ENCODE data around the gene EMP1. TPM values are rescaled to one million over a fixed set of nuclear protein-coding genes. Genes with fewer than 3 reads are reported as not detected.

EMP1 gene
- total RNA-seq, 2 donors from 2014 or later = 4.2 to 19.2 TPM

DNA sequence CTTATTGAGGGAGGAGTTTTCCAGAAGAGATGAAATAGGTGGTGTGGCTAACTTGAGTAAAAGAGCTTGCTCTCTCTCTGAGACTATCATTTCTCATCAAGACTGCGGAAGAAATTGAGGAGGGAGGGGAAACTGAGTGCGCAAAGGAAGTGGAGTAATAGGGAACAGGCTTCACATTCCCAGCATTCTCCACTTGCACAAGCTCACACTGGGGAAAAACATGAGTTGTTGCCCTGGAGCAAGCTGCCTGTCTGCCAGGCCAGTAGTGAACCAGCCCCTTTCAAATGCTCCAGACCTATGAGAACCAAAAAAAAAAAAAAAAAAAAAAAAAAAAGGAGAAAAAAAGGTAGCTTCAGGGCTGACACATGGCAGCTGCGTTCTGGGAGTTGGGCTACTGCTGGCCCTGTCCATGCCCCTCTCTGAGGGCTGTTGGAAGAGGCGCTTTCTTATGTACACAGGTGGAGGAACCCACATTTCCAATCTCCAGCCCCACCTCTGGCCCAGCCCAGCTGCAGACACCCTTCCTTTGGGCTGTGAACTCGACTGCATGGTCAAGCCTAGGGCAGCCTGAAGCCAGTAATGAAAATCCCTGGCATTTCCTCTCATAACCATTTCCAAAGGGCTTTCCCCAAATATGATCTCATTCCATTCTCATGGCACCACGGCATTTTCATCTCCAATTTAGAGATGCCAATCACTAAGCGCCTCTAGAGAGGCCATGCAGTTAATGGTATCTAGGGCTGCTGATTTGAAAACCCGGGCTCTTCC lies 32.5 kb upstream of the EMP1 start:
- no peak for ATAC-seq (replicated peaks in 1 of 2)
- H3K9me3 Mint-ChIP-seq = no peaks in the 10 kb centered on the region
- peaks cover 21% of the 10 kb centered on the region for H3K4me1 Mint-ChIP-seq (ENCODE audit: low read depth)

DNA sequence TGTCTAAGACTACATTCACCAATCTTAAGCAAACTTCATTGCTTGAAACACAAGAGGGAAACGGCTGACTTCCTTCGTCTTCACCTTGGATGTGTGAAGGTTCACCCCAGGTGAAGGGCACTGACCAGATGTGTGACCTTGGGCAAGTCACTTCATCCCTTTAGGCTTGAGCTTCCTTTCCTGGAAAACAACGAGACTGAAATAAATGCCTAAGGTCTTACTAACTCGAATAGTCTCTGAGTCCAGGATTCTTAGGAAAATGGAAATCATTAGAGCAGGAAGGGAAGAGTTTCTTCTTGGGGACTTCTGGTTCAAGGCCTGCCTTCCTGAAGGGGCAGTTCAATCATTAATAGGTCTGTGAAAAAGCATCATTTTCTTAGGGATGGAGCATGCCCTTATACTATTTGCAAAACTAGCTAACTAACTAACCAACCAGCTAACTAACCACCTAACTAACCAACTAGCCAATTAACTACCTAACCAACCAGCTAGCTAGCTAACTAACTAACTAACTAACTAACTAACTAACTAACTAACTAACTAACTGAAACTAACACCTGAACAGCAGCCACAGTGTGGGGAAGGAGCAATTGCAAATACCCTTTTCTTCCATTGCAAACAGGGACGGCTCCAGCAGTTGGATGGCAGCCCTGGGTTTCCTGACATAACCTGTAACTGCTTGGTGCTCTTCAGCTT lies 31.5 kb upstream of the EMP1 start:
- DNase-seq = no peak
- H3K4me3 Mint-ChIP-seq = no peak overlapping the region
- peaks cover 21% of the 10 kb centered on the region for H3K4me1 Mint-ChIP-seq (ENCODE audit: low read depth)
- H3K27me3 Mint-ChIP-seq (ENCODE audit: low read depth) = peaks cover 4% of the 10 kb centered on the region
- no peak for ATAC-seq (replicated peaks in 1 of 2)
- no peak overlapping the region for H3K27ac Mint-ChIP-seq
- H3K36me3 Mint-ChIP-seq (ENCODE audit: insufficient read depth in 2 of 2) = no peaks in the 10 kb centered on the region
- no peaks in the 10 kb centered on the region for H3K9me3 Mint-ChIP-seq

More for the DNA sequence above, 32.5 kb upstream of the EMP1 start:
- H3K27me3 Mint-ChIP-seq (ENCODE audit: low read depth) = no peaks in the 10 kb centered on the region
- no peak overlapping the region for H3K4me3 Mint-ChIP-seq
- no peak overlapping the region for H3K27ac Mint-ChIP-seq
- H3K36me3 Mint-ChIP-seq (ENCODE audit: insufficient read depth in 2 of 2) = no peaks in the 10 kb centered on the region
- no peak for DNase-seq

DNA sequence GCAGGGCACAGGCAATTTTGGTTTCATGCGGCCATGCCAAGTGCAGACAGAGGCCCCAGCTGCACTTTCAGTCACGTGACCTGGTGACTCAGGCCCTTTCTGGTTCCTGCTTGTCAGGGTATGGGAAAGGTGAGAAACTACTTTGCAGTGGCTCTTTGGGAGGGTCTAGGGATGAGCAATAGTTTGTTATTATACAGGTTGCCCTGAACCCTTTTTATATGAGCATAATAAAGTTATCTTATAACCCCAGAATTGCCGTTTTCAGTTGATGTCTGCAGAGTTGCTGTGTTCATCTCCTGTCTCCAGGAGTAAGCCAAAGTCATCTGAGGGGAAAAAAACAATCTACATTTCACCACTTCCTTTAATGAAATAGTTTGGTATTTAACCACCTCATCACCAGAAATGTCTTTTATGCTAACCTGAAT lies 30.9 kb upstream of the EMP1 start:
- DNase-seq (peak; percentile 80 to 89), ATAC-seq (replicated peaks in 1 of 2) (peak; percentile 97 to 99)
- no peaks in the 10 kb centered on the region for H3K36me3 Mint-ChIP-seq (ENCODE audit: insufficient read depth in 2 of 2)
- H3K4me3 Mint-ChIP-seq = no peak overlapping the region
- peaks cover 9% of the 10 kb centered on the region for H3K27me3 Mint-ChIP-seq (ENCODE audit: low read depth)
- no peak overlapping the region for H3K27ac Mint-ChIP-seq
- H3K4me1 Mint-ChIP-seq (ENCODE audit: low read depth) = peaks cover 21% of the 10 kb centered on the region
- H3K9me3 Mint-ChIP-seq = no peaks in the 10 kb centered on the region

DNA sequence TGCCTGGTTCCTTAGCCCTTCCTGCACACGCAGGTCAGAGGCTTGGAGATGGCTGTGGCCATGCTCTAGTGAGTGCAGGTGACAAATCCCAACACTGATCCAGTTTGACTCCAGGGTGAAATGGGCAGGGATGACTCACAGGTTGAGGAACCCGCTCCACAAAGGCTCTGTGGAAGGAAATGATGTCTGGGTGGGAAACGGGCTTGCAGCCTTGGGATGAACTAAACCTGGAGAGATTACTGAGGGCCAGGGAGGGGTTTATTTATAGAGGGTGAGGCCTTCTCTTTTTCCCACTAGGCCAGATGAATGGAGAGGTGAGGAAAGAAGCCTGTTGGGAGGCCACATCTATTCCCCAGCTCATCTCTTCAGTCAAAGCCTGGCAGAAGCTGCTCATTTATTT lies 29.3 kb upstream of the EMP1 start:
- Mint-ChIP-seq H3K4me1 (ENCODE audit: low read depth) (peaks cover 21% of the 10 kb centered on the region), H3K9me3 (no peaks in the 10 kb centered on the region), H3K27me3 (ENCODE audit: low read depth) (peaks cover 16% of the 10 kb centered on the region), H3K4me3 (no peak overlapping the region), H3K27ac (no peak overlapping the region), H3K36me3 (ENCODE audit: insufficient read depth in 2 of 2) (no peaks in the 10 kb centered on the region)
- ATAC-seq (replicated peaks in 1 of 2) (no peak), DNase-seq (no peak)

DNA sequence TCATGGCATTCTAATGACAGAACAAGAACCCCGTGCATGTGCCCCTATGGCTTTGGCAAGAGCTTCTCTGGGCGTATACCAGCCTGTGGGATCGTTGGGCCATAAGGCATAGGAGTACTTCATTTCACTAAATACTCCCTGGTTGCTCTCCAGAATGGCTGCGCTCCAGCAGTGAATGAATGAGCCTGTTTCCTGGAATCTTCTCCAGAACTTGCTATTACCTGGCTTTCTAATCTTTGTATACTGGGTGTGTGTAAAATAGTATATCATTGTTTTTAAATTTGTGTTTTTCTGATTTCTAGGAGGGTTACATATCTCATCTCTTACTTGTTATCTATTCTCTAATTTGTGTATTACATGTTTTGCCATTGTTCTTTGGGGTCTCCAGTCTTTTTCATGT lies 28.6 kb upstream of the EMP1 start:
- DNase-seq (no peak), ATAC-seq (replicated peaks in 1 of 2) (no peak)
- Mint-ChIP-seq H3K36me3 (ENCODE audit: insufficient read depth in 2 of 2) (no peaks in the 10 kb centered on the region), H3K4me3 (no peak overlapping the region), H3K27me3 (ENCODE audit: low read depth) (peaks cover 20% of the 10 kb centered on the region), H3K4me1 (ENCODE audit: low read depth) (peaks cover 25% of the 10 kb centered on the region), H3K9me3 (no peaks in the 10 kb centered on the region), H3K27ac (no peak overlapping the region)

DNA sequence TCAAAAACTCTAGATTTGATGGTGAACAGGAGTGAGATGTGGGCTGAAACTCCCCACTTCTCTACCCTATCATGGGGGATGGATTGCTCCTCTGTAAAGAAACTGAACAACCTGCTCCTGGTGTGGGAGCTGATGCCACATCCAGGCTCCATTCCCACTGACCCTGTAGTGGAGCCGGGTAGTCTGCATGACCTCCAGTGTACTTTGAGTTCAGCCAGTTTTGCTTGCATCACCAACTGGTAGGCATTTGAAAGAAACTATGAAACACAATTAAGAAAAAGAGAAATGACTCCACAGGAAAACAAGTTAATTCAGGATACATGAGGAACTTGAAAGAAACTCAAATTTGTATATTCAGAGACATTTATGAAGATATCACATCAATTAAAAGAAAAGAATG lies 27.3 kb upstream of the EMP1 start:
- H3K9me3 Mint-ChIP-seq = no peaks in the 10 kb centered on the region
- peaks cover 39% of the 10 kb centered on the region for H3K4me1 Mint-ChIP-seq (ENCODE audit: low read depth)
- peaks cover 25% of the 10 kb centered on the region for H3K27me3 Mint-ChIP-seq (ENCODE audit: low read depth)
- ATAC-seq (replicated peaks in 1 of 2) = no peak
- DNase-seq = no peak
- no peak overlapping the region for H3K27ac Mint-ChIP-seq
- H3K36me3 Mint-ChIP-seq (ENCODE audit: insufficient read depth in 2 of 2) = no peaks in the 10 kb centered on the region
- no peak overlapping the region for H3K4me3 Mint-ChIP-seq

DNA sequence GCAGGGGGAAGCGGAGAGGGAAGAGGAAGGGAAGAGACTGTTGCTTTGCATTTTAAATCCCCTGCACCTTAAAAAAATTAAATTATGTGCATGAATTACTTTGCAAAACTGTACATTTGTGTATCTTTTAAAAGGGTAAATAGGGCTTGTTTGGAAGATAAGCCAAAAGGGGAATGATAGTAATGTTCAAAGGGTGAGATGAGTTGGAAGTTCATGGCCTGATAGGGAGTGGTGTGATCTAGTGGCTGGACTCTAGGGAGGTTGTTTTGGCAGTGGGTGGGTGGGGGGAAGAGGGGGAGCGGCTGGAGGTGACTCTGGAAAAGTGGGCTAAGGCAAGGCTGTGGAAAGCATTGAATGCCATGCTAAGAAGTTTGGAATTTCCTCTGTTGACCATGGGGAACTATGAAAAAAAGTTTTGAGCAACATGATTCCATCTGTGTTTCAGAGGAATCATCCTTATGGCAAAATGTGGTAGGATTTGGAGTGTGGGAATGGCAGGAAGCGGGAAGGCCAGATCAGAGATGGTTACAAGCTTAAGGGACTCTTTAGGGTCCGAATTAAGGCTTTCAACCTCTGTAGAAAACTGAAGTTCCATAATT lies 25.5 kb upstream of the EMP1 start:
- no peaks in the 10 kb centered on the region for H3K36me3 Mint-ChIP-seq (ENCODE audit: insufficient read depth in 2 of 2)
- H3K27me3 Mint-ChIP-seq (ENCODE audit: low read depth) = peaks cover 25% of the 10 kb centered on the region
- no peak overlapping the region for H3K4me3 Mint-ChIP-seq
- ATAC-seq (replicated peaks in 1 of 2) (no peak), DNase-seq (no peak)
- H3K9me3 Mint-ChIP-seq = no peaks in the 10 kb centered on the region
- H3K27ac Mint-ChIP-seq = no peak overlapping the region
- H3K4me1 Mint-ChIP-seq (ENCODE audit: low read depth) = peaks cover 23% of the 10 kb centered on the region

DNA sequence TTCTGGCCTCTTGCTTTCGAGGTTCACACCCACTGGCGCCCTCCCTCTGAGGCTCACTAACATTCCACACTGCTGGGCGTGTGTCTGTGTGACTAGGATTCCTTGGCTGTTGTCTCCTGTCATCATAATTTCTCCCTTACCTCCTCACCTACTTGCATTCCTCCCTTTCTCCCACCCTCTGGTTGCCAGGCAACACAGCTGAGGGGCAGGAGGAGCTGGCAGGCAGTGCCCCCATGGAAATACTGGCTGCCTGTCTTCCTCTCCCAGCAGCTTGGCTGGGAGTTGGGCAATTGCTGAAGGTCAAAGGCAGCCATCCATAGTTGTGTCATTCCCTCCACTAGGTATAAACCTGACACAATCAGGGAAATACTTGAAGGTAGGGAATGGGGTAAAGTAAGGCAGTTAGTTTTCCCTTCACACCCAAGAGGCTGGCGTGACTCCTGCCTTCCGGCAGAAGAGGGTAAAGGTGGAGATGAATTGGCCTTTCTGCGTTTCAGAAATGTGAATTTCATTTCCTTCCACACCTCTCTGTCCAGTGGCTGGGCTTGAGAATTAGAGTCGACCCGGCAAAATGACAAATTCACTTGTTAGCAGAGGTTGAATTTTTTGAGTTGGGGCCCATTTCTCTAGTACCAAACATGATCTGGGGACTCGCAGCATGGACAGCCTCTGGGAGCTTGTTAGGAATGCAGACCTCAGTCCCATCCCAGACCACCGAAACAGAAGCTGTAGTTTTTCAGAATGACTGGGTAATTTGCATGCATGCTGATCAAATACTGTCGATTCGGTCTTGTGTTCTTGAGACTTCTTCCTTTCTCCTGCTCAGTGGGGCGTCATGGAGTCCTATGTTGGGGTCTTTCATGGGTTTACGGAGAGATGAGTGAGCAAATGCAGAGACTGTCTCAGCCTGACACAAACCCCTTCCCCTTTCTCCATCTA lies 24.3 kb upstream of the EMP1 start:
- Mint-ChIP-seq H3K27me3 (ENCODE audit: low read depth) (peaks cover 25% of the 10 kb centered on the region), H3K27ac (no peak overlapping the region), H3K4me1 (ENCODE audit: low read depth) (peaks cover 18% of the 10 kb centered on the region), H3K9me3 (no peaks in the 10 kb centered on the region), H3K4me3 (no peak overlapping the region), H3K36me3 (ENCODE audit: insufficient read depth in 2 of 2) (no peaks in the 10 kb centered on the region)
- no peak for DNase-seq
- no peak for ATAC-seq (replicated peaks in 1 of 2)

DNA sequence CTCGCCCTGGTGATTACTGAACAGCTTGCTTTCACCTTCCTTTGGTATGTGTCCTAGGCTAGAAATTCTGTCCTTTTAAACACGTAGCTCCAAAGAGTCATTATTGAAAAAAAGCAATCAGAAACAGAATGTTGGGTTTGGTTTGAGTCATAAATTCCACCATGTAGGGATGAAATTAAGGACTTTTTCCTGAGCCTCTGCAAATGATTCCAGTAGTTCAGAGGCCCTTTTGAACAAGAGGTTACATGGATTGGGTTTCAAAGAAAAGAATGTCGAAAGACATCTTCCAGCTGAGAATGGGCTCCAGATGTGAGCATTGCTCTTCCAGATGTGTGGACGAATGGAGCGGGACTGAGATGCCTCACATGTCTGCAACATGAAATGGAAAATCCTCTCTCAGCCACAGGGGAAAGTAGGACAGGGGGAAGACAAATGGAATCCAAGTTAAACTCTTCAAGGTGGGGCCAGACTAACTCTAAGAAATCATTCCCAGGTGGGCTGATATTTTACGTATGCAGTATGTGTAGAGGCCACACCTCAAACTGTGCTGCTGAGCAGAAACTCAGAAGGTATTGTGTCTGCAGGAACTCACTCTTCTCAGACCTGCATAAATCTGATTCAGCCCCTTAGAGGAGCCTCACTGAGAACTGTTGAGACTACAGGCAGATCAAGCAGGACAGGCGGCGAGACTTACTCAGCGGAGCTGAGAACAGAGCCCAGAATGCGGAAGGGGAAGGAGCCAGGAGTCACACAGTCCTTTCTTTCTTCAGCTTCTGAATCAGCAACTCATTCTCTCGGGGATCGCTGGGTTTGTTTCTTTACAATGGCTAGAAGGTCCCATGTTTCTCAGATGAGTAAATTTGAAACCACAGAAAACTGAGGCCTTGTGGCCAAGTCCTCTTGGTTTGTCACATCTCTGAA lies 23.3 kb upstream of the EMP1 start:
- no peaks in the 10 kb centered on the region for H3K36me3 Mint-ChIP-seq (ENCODE audit: insufficient read depth in 2 of 2)
- H3K27ac Mint-ChIP-seq = no peak overlapping the region
- peak; percentile 59 to 63 for DNase-seq
- peaks cover 18% of the 10 kb centered on the region for H3K4me1 Mint-ChIP-seq (ENCODE audit: low read depth)
- H3K27me3 Mint-ChIP-seq (ENCODE audit: low read depth) = peaks cover 34% of the 10 kb centered on the region
- H3K4me3 Mint-ChIP-seq = peak overlapping the region; percentile 23 to 37
- no peaks in the 10 kb centered on the region for H3K9me3 Mint-ChIP-seq
- peak; percentile 95 to 98 for ATAC-seq (replicated peaks in 1 of 2)

DNA sequence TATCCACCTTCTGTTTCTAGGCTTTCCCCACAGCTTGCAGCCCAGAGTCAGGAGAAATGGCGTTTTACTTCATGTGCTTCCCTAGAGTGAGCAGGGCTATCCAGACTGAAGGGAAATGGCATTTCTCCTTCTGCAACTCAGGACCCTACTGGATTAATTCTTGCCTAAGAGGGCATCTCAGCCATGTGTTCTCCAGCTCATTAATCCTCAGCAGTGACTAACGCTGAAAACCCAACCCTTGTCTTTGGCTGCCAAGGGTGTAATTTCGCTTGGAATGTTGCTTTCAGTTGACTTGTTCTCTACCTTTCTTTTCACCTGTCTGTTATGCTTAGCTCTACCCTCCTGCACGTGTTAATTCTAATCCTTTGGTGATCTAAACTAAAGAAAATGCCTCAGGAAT lies 21.0 kb upstream of the EMP1 start:
- peaks cover 34% of the 10 kb centered on the region for H3K27me3 Mint-ChIP-seq (ENCODE audit: low read depth)
- ATAC-seq (replicated peaks in 1 of 2) (no peak), DNase-seq (no peak)
- no peak overlapping the region for H3K27ac Mint-ChIP-seq
- H3K36me3 Mint-ChIP-seq (ENCODE audit: insufficient read depth in 2 of 2) = no peaks in the 10 kb centered on the region
- peaks cover 35% of the 10 kb centered on the region for H3K4me1 Mint-ChIP-seq (ENCODE audit: low read depth)
- H3K9me3 Mint-ChIP-seq = no peaks in the 10 kb centered on the region
- no peak overlapping the region for H3K4me3 Mint-ChIP-seq

DNA sequence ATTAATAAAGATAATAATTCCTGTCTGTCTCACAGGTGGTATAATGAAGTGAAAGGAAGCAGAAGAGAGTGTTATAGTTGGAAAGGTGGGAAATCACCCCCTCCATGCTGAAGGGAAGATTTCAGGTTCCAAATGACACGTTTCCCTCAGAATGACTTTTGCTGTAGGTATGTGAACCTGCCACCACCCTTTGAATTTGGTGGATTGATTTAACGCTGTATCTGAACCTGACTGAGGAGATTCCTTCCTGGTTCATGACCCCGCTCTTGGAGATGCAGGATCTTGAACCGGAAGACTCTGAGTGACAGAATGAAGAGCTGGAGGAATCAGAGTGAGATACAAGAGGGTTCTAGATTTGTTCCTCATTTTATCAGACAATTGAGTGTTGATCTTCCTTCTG lies 20.3 kb upstream of the EMP1 start:
- peaks cover 35% of the 10 kb centered on the region for H3K4me1 Mint-ChIP-seq (ENCODE audit: low read depth)
- no peak overlapping the region for H3K27ac Mint-ChIP-seq
- no peak overlapping the region for H3K4me3 Mint-ChIP-seq
- DNase-seq (no peak), ATAC-seq (replicated peaks in 1 of 2) (no peak)
- no peaks in the 10 kb centered on the region for H3K9me3 Mint-ChIP-seq
- no peaks in the 10 kb centered on the region for H3K36me3 Mint-ChIP-seq (ENCODE audit: insufficient read depth in 2 of 2)
- H3K27me3 Mint-ChIP-seq (ENCODE audit: low read depth) = peaks cover 26% of the 10 kb centered on the region

DNA sequence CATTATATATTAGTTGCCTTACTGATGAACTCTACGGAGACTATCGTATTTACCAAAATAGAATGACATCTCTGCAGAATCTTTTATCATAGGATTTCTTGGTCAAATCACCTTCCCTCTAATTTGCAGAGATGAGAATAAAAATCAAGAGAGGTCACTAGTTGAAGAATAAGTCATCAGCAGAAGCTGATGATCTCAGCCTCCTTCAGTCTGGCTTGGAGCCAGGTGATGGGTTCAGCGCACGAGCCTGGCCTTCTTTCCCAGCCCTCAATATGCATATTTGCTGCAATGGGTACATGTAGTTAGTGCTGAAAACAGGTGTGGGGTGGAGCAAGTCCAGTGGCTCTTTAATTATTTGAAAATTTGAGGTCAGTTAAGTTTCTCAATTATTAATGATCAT lies 19.2 kb upstream of the EMP1 start:
- Mint-ChIP-seq H3K27me3 (ENCODE audit: low read depth) (peaks cover 33% of the 10 kb centered on the region), H3K36me3 (ENCODE audit: insufficient read depth in 2 of 2) (no peaks in the 10 kb centered on the region), H3K4me3 (no peak overlapping the region), H3K27ac (no peak overlapping the region), H3K9me3 (no peaks in the 10 kb centered on the region), H3K4me1 (ENCODE audit: low read depth) (peaks cover 35% of the 10 kb centered on the region)
- DNase-seq (no peak), ATAC-seq (replicated peaks in 1 of 2) (no peak)

Data from activated T-cell treated with anti-CD3 and anti-CD28 coated beads, Interleukin-2, amount 50 U/mL, for 72 hours (primary cell).